Mesendoderm (in vitro differentiated cells): ENCODE data around the gene NEO1.

Experiments used
- DNase-seq: peaks from one replicate; pipeline ENCODE4 v3.0.0; 2013
- H2AK5ac ChIP-seq: 2 replicates; pipeline ENCODE4 v1.6.1; 2013; ENCODE audit warnings: low read length, inconsistent platforms
- H2BK120ac ChIP-seq: 2 replicates; pipeline ENCODE4 v1.6.1; 2013; ENCODE audit warnings: low read depth, mild to moderate bottlenecking, low read length, moderate library complexity, mixed read lengths
- H2BK15ac ChIP-seq: replicated peaks from 2 replicates; pipeline ENCODE4 v1.6.1; 2013; ENCODE audit warnings: low read depth, mild to moderate bottlenecking, moderate library complexity
- H2BK5ac ChIP-seq: 2 replicates; pipeline ENCODE4 v1.6.1; 2013; ENCODE audit warnings: low read length, inconsistent platforms
- H3K18ac ChIP-seq: 2 replicates; pipeline ENCODE4 v1.6.1; 2013; ENCODE audit warnings: mild to moderate bottlenecking, low read length, mixed read lengths
- H3K23ac ChIP-seq: one replicate; pipeline ENCODE4 v1.6.1; 2013; ENCODE audit warnings: low read length
- H3K27ac ChIP-seq: 2 replicates; pipeline ENCODE4 v1.5.1; 2013; ENCODE audit warnings: low read depth, mild to moderate bottlenecking, inconsistent platforms, low read length, moderate library complexity
- H3K27me3 ChIP-seq: 2 replicates; pipeline ENCODE4 v1.6.1; 2013; ENCODE audit warnings: low read length, control low read depth, mild to moderate bottlenecking, inconsistent platforms; ENCODE audit not compliant: insufficient read depth, poor library complexity
- H3K36me3 ChIP-seq: 2 replicates; pipeline ENCODE4 v1.6.1; 2013; ENCODE audit warnings: low read length, inconsistent platforms; ENCODE audit not compliant: control insufficient read depth, insufficient read depth
- H3K4ac ChIP-seq: one replicate; pipeline ENCODE4 v1.6.1; 2013; ENCODE audit warnings: low read depth, mild to moderate bottlenecking, low read length, moderate library complexity
- H3K4me1 ChIP-seq: 2 replicates; pipeline ENCODE4 v1.6.1; 2013; ENCODE audit warnings: low read depth, low read length, inconsistent platforms; ENCODE audit not compliant: control insufficient read depth
- H3K4me2 ChIP-seq: 2 replicates; pipeline ENCODE4 v1.6.1; 2013; ENCODE audit warnings: low read length
- H3K4me3 ChIP-seq: 2 replicates; pipeline ENCODE4 v1.5.1; 2013; ENCODE audit warnings: mild to moderate bottlenecking, low read length
- H3K56ac ChIP-seq: one replicate; pipeline ENCODE4 v1.6.1; 2013; ENCODE audit warnings: low read length
- H3K79me1 ChIP-seq: 2 replicates; pipeline ENCODE4 v1.6.1; 2013; ENCODE audit warnings: low read length, inconsistent platforms
- H3K79me2 ChIP-seq: 2 replicates; pipeline ENCODE4 v1.6.1; 2013; ENCODE audit warnings: mild to moderate bottlenecking, low read length; ENCODE audit not compliant: control insufficient read depth, insufficient read depth
- H3K9ac ChIP-seq: 2 replicates; pipeline ENCODE4 v1.6.1; 2013; ENCODE audit warnings: low read length, inconsistent platforms
- H4K5ac ChIP-seq: one replicate; pipeline ENCODE4 v1.6.1; 2013; ENCODE audit warnings: low read length
- H4K8ac ChIP-seq: one replicate; pipeline ENCODE4 v1.6.1; 2013; ENCODE audit warnings: low read depth, mild to moderate bottlenecking, control low read depth, low read length, moderate library complexity
- WGBS: extraction: QIAGEN DNeasy Blood & Tissue Kit; methylation state at CpG from one replicate; pipeline ENCODE4 v1.1.7; 2013; ENCODE audit warnings: low lambda C conversion rate, missing lambda C conversion rate; ENCODE audit not compliant: insufficient coverage; ENCODE audit errors: extremely low coverage; 5-methylcytosine and 5-hydroxymethylcytosine counted together

Gene NEO1

DNA sequence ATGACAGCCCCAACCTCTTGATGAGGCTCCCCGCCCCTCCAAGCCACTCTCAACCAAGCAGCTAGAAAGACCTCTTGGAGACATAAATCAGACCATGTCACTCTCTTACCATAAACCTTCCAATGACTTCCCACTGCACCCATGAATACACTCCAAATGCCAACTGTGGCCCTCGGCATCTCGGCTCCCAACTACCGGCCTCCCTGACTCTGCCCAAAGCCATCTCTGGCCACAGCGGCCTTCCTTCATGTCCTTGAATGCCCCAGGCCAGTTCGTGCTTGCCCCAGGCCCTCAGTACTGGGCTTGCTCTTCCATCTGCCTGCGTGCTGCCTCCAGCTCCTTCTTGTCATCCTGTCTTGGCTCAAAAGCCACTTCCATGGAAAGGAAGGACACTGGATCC is 284.5 kb downstream of the NEO1 start:
- no peak overlapping the region for H3K56ac ChIP-seq
- no peak overlapping the region for H3K27ac ChIP-seq
- H2BK15ac ChIP-seq, result no peak overlapping the region
- no peaks in the 10 kb centered on the region for H3K27me3 ChIP-seq
- no peak overlapping the region for H2BK5ac ChIP-seq
- H4K5ac ChIP-seq, result no peak overlapping the region
- H2AK5ac ChIP-seq, result no peak overlapping the region
- H3K79me2 ChIP-seq, result no peaks in the 10 kb centered on the region
- H3K4me2 ChIP-seq, result no peak overlapping the region
- no CpG with 5 or more reads among the region's 7 CpGs for WGBS
- no peaks in the 10 kb centered on the region for H3K36me3 ChIP-seq
- DNase-seq, result no peak
- H4K8ac ChIP-seq, result no peak overlapping the region
- no peak overlapping the region for H3K23ac ChIP-seq
- no peak overlapping the region for H3K18ac ChIP-seq
- H2BK120ac ChIP-seq, result no peak overlapping the region
- no peak overlapping the region for H3K4me3 ChIP-seq
- H3K4ac ChIP-seq, result no peak overlapping the region
- H3K9ac ChIP-seq, result no peak overlapping the region
- no peaks in the 10 kb centered on the region for H3K79me1 ChIP-seq
- H3K4me1 ChIP-seq, result no peaks in the 10 kb centered on the region

DNA sequence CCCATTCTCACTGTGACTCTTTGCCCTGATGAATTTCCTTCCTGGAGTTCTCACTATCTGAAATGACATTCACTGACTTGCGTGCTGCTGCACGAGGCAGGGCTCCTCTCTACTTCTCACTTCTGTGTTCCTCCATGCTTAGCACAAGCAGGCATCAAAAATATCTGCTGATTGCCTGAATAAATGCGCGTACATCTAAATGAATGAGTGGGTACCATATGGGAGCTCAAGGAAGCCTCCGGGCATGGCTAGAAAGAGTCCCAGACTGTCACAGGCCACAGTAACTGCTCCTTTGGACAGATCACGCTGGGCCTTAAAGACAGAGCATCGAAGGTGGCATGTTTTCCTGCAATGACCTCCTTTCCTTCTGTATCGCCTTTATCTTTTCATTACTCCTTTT is 284.9 kb downstream of the NEO1 start:
- Histone ChIP-seq H2BK15ac (no peak overlapping the region), H3K27me3 (no peaks in the 10 kb centered on the region), H3K4me2 (no peak overlapping the region), H3K56ac (no peak overlapping the region), H3K79me1 (no peaks in the 10 kb centered on the region), H3K9ac (no peak overlapping the region), H3K23ac (no peak overlapping the region), H3K36me3 (no peaks in the 10 kb centered on the region), H3K4me3 (no peak overlapping the region), H2BK120ac (no peak overlapping the region), H3K79me2 (no peaks in the 10 kb centered on the region), H3K4me1 (no peaks in the 10 kb centered on the region), H4K8ac (no peak overlapping the region), H3K27ac (no peak overlapping the region), H3K4ac (no peak overlapping the region), H2AK5ac (no peak overlapping the region), H3K18ac (no peak overlapping the region), H2BK5ac (no peak overlapping the region), H4K5ac (no peak overlapping the region)
- no peak for DNase-seq
- no CpG with 5 or more reads among the region's 8 CpGs for WGBS

DNA sequence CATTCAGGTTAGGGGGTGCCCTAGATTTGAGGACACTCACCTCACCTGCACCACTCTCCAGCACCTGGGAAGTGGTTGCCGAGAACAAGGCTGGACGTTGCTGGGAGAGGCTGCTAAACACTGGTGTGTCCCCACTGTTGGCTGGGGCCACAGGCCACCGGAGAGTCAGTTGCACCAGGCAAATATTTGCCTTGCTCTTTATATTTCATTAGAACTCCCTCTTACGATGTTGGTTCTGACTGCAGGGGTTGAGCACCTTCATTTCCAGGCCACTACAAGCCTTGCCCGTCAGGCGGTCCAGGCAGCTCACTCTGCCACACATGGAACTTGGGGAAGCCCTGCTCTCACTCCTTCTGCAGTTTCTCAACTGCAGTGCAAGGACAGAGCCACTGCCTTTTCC is 285.8 kb downstream of the NEO1 start:
- no peaks in the 10 kb centered on the region for H3K36me3 ChIP-seq
- H3K4ac ChIP-seq, result no peak overlapping the region
- no peak for DNase-seq
- no peak overlapping the region for H3K27ac ChIP-seq
- no peak overlapping the region for H3K4me2 ChIP-seq
- H3K23ac ChIP-seq, result no peak overlapping the region
- no peak overlapping the region for H2AK5ac ChIP-seq
- H3K18ac ChIP-seq, result no peak overlapping the region
- no peak overlapping the region for H4K5ac ChIP-seq
- H3K79me2 ChIP-seq, result no peaks in the 10 kb centered on the region
- no peak overlapping the region for H2BK5ac ChIP-seq
- no peak overlapping the region for H4K8ac ChIP-seq
- no peak overlapping the region for H2BK120ac ChIP-seq
- no peak overlapping the region for H3K4me3 ChIP-seq
- no peaks in the 10 kb centered on the region for H3K27me3 ChIP-seq
- H3K4me1 ChIP-seq, result no peaks in the 10 kb centered on the region
- WGBS, result no CpG with 5 or more reads among the region's 6 CpGs
- no peak overlapping the region for H3K9ac ChIP-seq
- no peaks in the 10 kb centered on the region for H3K79me1 ChIP-seq
- H3K56ac ChIP-seq, result no peak overlapping the region
- no peak overlapping the region for H2BK15ac ChIP-seq

DNA sequence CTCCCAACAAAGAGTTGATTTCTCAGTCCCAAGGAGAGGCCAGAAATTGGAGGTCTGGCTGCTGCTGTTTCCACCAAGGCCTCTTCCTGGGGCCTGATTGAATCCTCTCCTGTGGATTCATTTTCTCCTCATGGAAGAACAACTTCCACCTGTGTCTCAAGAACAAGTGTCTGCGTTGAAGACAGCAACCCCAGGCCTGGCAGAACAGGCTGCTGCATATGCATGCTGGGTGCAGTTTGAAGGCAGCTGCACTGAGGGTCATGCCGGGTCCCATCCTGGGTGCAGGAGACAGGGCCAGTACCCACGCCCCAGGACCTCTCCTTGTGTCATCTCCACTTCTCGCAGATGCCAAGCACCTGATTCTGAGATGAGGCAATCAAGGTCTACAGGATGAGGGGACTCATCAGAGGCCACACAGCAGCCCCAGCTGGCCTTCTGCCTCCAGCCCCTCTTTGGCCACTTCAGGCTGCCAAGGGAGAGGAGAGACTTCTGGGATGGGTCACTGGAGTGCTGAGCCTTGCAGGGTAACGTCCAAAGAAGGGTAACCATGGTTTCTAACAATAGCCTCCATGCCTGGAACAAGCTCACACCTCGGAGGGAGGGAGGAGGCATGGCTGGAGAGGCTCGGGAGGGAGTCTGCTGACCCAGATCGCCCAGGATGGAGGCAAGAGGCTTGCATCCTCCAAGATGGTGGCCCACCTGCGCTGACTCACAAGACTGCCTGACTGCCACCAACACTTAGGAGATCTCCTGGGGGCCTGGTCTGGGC is 286.5 kb downstream of the NEO1 start:
- no peaks in the 10 kb centered on the region for H3K79me2 ChIP-seq
- no peak for DNase-seq
- H3K4me2 ChIP-seq, result no peak overlapping the region
- no peaks in the 10 kb centered on the region for H3K79me1 ChIP-seq
- H3K56ac ChIP-seq, result no peak overlapping the region
- no peak overlapping the region for H2BK5ac ChIP-seq
- no peak overlapping the region for H3K27ac ChIP-seq
- no CpG with 5 or more reads among the region's 9 CpGs for WGBS
- no peak overlapping the region for H4K8ac ChIP-seq
- no peaks in the 10 kb centered on the region for H3K36me3 ChIP-seq
- no peak overlapping the region for H4K5ac ChIP-seq
- H3K4me3 ChIP-seq, result no peak overlapping the region
- H2AK5ac ChIP-seq, result no peak overlapping the region
- no peaks in the 10 kb centered on the region for H3K4me1 ChIP-seq
- H3K23ac ChIP-seq, result no peak overlapping the region
- no peak overlapping the region for H3K4ac ChIP-seq
- no peak overlapping the region for H3K9ac ChIP-seq
- H2BK15ac ChIP-seq, result no peak overlapping the region
- H3K18ac ChIP-seq, result no peak overlapping the region
- no peak overlapping the region for H2BK120ac ChIP-seq
- H3K27me3 ChIP-seq, result no peaks in the 10 kb centered on the region

DNA sequence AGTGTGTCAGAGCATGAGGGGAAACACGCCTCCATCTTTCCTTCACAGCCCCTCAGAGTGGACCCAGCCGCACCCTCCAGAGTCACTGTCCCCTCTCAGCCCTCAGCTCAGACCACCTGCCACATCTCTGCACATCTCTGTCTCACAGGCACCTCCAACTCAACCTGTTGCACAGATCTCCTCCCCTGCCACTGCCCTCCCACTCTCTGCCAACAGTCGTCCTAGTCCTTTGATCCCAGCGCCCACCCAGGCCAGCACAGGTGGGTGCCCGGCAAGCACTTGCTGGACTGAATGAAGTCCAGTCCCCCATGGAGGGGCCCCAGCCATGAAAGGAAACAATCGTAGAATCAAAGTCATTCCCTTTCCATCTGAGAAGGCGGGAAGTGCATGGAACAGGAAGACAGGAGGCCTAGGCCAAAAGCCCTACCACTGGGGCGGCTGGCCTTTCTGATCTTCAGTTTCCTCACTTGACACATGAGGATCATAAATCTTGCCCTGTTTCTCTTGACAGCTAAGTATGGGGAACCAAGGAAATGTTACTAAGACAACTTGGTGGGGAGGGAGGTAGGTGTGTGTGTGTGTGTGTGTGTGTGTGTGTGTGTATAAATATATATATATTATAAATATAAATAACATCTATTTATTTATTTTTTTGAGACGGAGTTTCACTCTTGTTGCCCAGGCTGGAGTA is 288.4 kb downstream of the NEO1 start:
- no peaks in the 10 kb centered on the region for H3K79me1 ChIP-seq
- H3K4me2 ChIP-seq, result no peak overlapping the region
- no peak overlapping the region for H3K18ac ChIP-seq
- H3K9ac ChIP-seq, result no peak overlapping the region
- H3K27ac ChIP-seq, result no peak overlapping the region
- no CpG with 5 or more reads among the region's 9 CpGs for WGBS
- H2BK15ac ChIP-seq, result no peak overlapping the region
- no peak overlapping the region for H2AK5ac ChIP-seq
- H4K5ac ChIP-seq, result no peak overlapping the region
- no peaks in the 10 kb centered on the region for H3K79me2 ChIP-seq
- H3K36me3 ChIP-seq, result no peaks in the 10 kb centered on the region
- no peak overlapping the region for H2BK5ac ChIP-seq
- no peak for DNase-seq
- no peak overlapping the region for H3K4me3 ChIP-seq
- no peak overlapping the region for H2BK120ac ChIP-seq
- H4K8ac ChIP-seq, result no peak overlapping the region
- H3K4ac ChIP-seq, result no peak overlapping the region
- H3K27me3 ChIP-seq, result no peaks in the 10 kb centered on the region
- no peaks in the 10 kb centered on the region for H3K4me1 ChIP-seq
- H3K23ac ChIP-seq, result no peak overlapping the region
- H3K56ac ChIP-seq, result no peak overlapping the region
